Neural progenitor cell (in vitro differentiated cells): ENCODE data around the gene SERPIND1. TPM values are rescaled to one million over a fixed set of nuclear protein-coding genes. Genes with fewer than 3 reads are reported as not detected.

Source experiments
- DNase-seq: peaks from one replicate; pipeline ENCODE4 v3.0.0-alpha.2; 2016; ENCODE audit warnings: low spot score
- H2AFZ ChIP-seq: fragments of 200-600 bp; sonication (generic); replicated peaks from 2 replicates; pipeline ENCODE4 v1.6.1; 2016; ENCODE audit warnings: antibody characterized with exemption
- H3F3A ChIP-seq: fragments of 200-600 bp; sonication (generic); 2 replicates; pipeline ENCODE4 v1.6.1; 2016; ENCODE audit warnings: antibody characterized with exemption, low read depth
- H3K27ac ChIP-seq: fragments of 200-600 bp; sonication (generic); 2 replicates; pipeline ENCODE4 v1.5.1; 2016; ENCODE audit warnings: mild to moderate bottlenecking
- H3K27me3 ChIP-seq: fragments of 200-600 bp; sonication (generic); 2 replicates; pipeline ENCODE4 v1.6.1; 2016; ENCODE audit warnings: mild to moderate bottlenecking, moderate library complexity
- H3K36me3 ChIP-seq: fragments of 200-600 bp; sonication (generic); 2 replicates; pipeline ENCODE4 v1.5.1; 2016
- H3K4me1 ChIP-seq: fragments of 200-600 bp; sonication (generic); 2 replicates; pipeline ENCODE4 v1.6.1; 2016; ENCODE audit warnings: mixed run types
- H3K4me2 ChIP-seq: fragments of 200-600 bp; sonication (generic); 2 replicates; pipeline ENCODE4 v1.6.1; 2016
- H3K4me3 ChIP-seq: fragments of 200-600 bp; sonication (generic); 2 replicates; pipeline ENCODE4 v1.5.1; 2016
- H3K79me2 ChIP-seq: fragments of 200-600 bp; sonication (generic); 2 replicates; pipeline ENCODE4 v1.6.1; 2016; ENCODE audit warnings: low read depth
- H3K9ac ChIP-seq: fragments of 200-600 bp; sonication (generic); 2 replicates; pipeline ENCODE4 v1.6.1; 2016
- H3K9me3 ChIP-seq: fragments of 200-600 bp; sonication (generic); 2 replicates; pipeline ENCODE4 v1.5.1; 2016; ENCODE audit warnings: low read depth
- H4K20me1 ChIP-seq: fragments of 200-600 bp; sonication (generic); 2 replicates; pipeline ENCODE4 v1.6.1; 2016; ENCODE audit warnings: low read depth
- H3K27ac Mint-ChIP-seq: 3 replicates; pipeline ENCODE4 v1.8.0; 2021; ENCODE audit warnings: mixed read lengths
- H3K27me3 Mint-ChIP-seq: 2 replicates; pipeline ENCODE4 v1.8.0; 2022; ENCODE audit warnings: low read depth, mild to moderate bottlenecking, inconsistent platforms, moderate library complexity, mixed read lengths; ENCODE audit not compliant: insufficient read depth
- H3K36me3 Mint-ChIP-seq: 3 replicates; pipeline ENCODE4 v1.8.0; 2021; ENCODE audit warnings: mixed read lengths
- H3K4me1 Mint-ChIP-seq: 3 replicates; pipeline ENCODE4 v1.8.0; 2021; ENCODE audit warnings: mixed read lengths
- H3K4me3 Mint-ChIP-seq: 3 replicates; pipeline ENCODE4 v1.8.0; 2021; ENCODE audit warnings: mild to moderate bottlenecking, moderate library complexity, mixed read lengths
- H3K9me3 Mint-ChIP-seq: 3 replicates; pipeline ENCODE4 v1.8.0; 2020; ENCODE audit warnings: mixed read lengths
- CTCF ChIP-seq: fragments of 200-600 bp; sonication (generic); IDR thresholded peaks from 2 replicates; pipeline ENCODE4 v1.5.1; 2017; ENCODE audit warnings: antibody characterized with exemption, mild to moderate bottlenecking
- EZH2 ChIP-seq: fragments of 200-600 bp; sonication (generic); IDR thresholded peaks from 2 replicates; pipeline ENCODE4 v1.6.1; 2017; ENCODE audit warnings: antibody characterized with exemption, mild to moderate bottlenecking, moderate library complexity
- EZH2phosphoT487 ChIP-seq: fragments of 200-600 bp; sonication (generic); IDR thresholded peaks from 2 replicates; pipeline ENCODE4 v1.6.1; 2017; ENCODE audit warnings: antibody characterized with exemption
- total RNA-seq: library from RNA; depleted of rRNA; stranded (reverse); fragments of >200 nt; gene quantifications from 2 replicates; pipeline ENCODE4 v1.2.3, GENCODE V29; 2015; ENCODE audit warnings: low replicate concordance

SERPIND1 gene
- total RNA-seq, 1 donor from 2014 or later: not detected

DNA sequence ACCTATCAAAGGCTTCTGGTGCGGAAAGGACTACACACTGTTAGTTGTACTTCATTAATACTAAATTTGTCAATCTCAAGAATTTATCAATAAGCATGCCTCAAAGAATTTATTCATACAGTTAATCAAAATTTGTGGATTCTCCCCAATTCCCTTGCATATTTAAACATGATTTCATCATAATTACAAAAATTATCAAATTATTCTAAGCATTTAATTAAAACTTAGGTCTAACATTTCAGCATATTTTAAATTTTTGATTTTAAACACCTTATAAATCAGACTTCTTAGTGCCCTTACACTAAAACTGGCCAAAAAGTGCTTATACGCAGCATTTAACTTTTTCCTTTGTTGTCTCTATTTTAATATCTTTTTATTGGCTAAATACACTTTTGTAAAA lies 13.8 kb upstream of the SERPIND1 start:
- Histone ChIP-seq H3K36me3 (no peaks in the 10 kb centered on the region), H3K9ac (no peak overlapping the region), H3K4me2 (no peak overlapping the region), H3F3A (no peaks in the 10 kb centered on the region), H3K27me3 (no peaks in the 10 kb centered on the region), H3K27ac (no peak overlapping the region), H3K4me3 (no peak overlapping the region), H4K20me1 (no peaks in the 10 kb centered on the region), H3K9me3 (no peaks in the 10 kb centered on the region), H2AFZ (no peak overlapping the region), H3K79me2 (no peaks in the 10 kb centered on the region), H3K4me1 (no peaks in the 10 kb centered on the region)
- DNase-seq: no peak
- Mint-ChIP-seq H3K27ac (no peak overlapping the region), H3K27me3 (no peaks in the 10 kb centered on the region), H3K4me1 (no peaks in the 10 kb centered on the region), H3K36me3 (peaks cover 26% of the 10 kb centered on the region), H3K9me3 (no peaks in the 10 kb centered on the region), H3K4me3 (no peak overlapping the region)
- TF ChIP-seq EZH2phosphoT487 (no peak), EZH2 (no peak), CTCF (no peak)

GRCh38 chr22:20761536-20761935 lies 12.4 kb upstream of the SERPIND1 start:
- H3K9me3 ChIP-seq: no peaks in the 10 kb centered on the region
- no peak overlapping the region for H3K9ac ChIP-seq
- no peak for TF ChIP-seq EZH2
- TF ChIP-seq EZH2phosphoT487: no peak
- TF ChIP-seq CTCF: no peak
- H3K4me2 ChIP-seq: no peak overlapping the region
- H3K4me1 Mint-ChIP-seq: no peaks in the 10 kb centered on the region
- no peaks in the 10 kb centered on the region for H3K4me1 ChIP-seq
- peaks cover 3% of the 10 kb centered on the region for H3K27me3 Mint-ChIP-seq
- H4K20me1 ChIP-seq: no peaks in the 10 kb centered on the region
- no peak overlapping the region for H3K4me3 Mint-ChIP-seq
- no peaks in the 10 kb centered on the region for H3F3A ChIP-seq
- H3K36me3 ChIP-seq: no peaks in the 10 kb centered on the region
- no peaks in the 10 kb centered on the region for H3K27me3 ChIP-seq
- no peaks in the 10 kb centered on the region for H3K79me2 ChIP-seq
- H3K27ac ChIP-seq: no peak overlapping the region
- no peaks in the 10 kb centered on the region for H3K9me3 Mint-ChIP-seq
- H3K4me3 ChIP-seq: no peak overlapping the region
- H3K36me3 Mint-ChIP-seq: peaks cover 23% of the 10 kb centered on the region
- no peak overlapping the region for H3K27ac Mint-ChIP-seq
- no peak for DNase-seq
- no peak overlapping the region for H2AFZ ChIP-seq

GRCh38 chr22:20762233-20762796 lies 11.6 kb upstream of the SERPIND1 start:
- H3K4me1 Mint-ChIP-seq: no peaks in the 10 kb centered on the region
- H3K27ac Mint-ChIP-seq: no peak overlapping the region
- H3K4me3 Mint-ChIP-seq: no peak overlapping the region
- Histone ChIP-seq H3F3A (no peaks in the 10 kb centered on the region), H3K4me1 (no peaks in the 10 kb centered on the region), H3K27ac (no peak overlapping the region), H3K9me3 (no peaks in the 10 kb centered on the region), H3K27me3 (no peaks in the 10 kb centered on the region), H4K20me1 (no peaks in the 10 kb centered on the region), H3K36me3 (no peaks in the 10 kb centered on the region), H3K9ac (no peak overlapping the region), H3K4me3 (no peak overlapping the region), H3K79me2 (no peaks in the 10 kb centered on the region), H2AFZ (no peak overlapping the region), H3K4me2 (no peak overlapping the region)
- H3K36me3 Mint-ChIP-seq: peaks cover 18% of the 10 kb centered on the region
- TF ChIP-seq CTCF: no peak
- no peak for TF ChIP-seq EZH2phosphoT487
- TF ChIP-seq EZH2: no peak
- H3K9me3 Mint-ChIP-seq: no peaks in the 10 kb centered on the region
- H3K27me3 Mint-ChIP-seq: peaks cover 3% of the 10 kb centered on the region
- DNase-seq: no peak
